Fibroblast of the aortic adventitia (primary cell): ENCODE data around the gene TAS2R31. TPM values are rescaled to one million over a fixed set of nuclear protein-coding genes. Genes with fewer than 3 reads are reported as not detected.
"Not testable (repeated sequence)": the region's sequence is repeated elsewhere in the genome, so short reads cannot be mapped to it uniquely, and the experiment has no call there.

Source experiments
- DNase-seq: peaks from one replicate; pipeline ENCODE4 v3.0.0-alpha.2; 2010; ENCODE audit warnings: low read depth
- H3K4me3 ChIP-seq: 2 replicates; pipeline ENCODE4 v1.5.1; 2011; ENCODE audit warnings: low read depth, mild to moderate bottlenecking, control low read depth, low read length, moderate library complexity
- CTCF ChIP-seq: IDR thresholded peaks from 2 replicates; pipeline ENCODE4 v1.5.1; 2011; ENCODE audit warnings: mild to moderate bottlenecking, low read length, control low read depth, inconsistent platforms; ENCODE audit not compliant: insufficient read depth
- total RNA-seq: library from RNA; depleted of rRNA; stranded (reverse); fragments of >200 nt; gene quantifications from 2 replicates; pipeline ENCODE4 v1.2.3, GENCODE V29; 2012; ENCODE audit warnings: low replicate concordance

TAS2R31 gene
- total RNA-seq, 1 donor, result 6.2 TPM

GRCh38 chr12:11067514-11067913 is 36.3 kb upstream of the TAS2R31 start:
- no peak for TF ChIP-seq CTCF
- DNase-seq, result peak; percentile 74
- no peak overlapping the region for H3K4me3 ChIP-seq

GRCh38 chr12:11062194-11062593 is 31.0 kb upstream of the TAS2R31 start, which contains the start of gene TAS2R46:
TAS2R46 (minus strand) TSS chr12:11062294; CDS start chr12:11062294, 0 bp downstream.
- H3K4me3 ChIP-seq, result not testable (repeated sequence)

GRCh38 chr12:11059784-11060183 is 28.6 kb upstream of the TAS2R31 start:
- no peak for DNase-seq
- TF ChIP-seq CTCF, result no peak
- H3K4me3 ChIP-seq, result no peak overlapping the region

More at GRCh38 chr12:11062194-11062593, 31.0 kb upstream of the TAS2R31 start, which contains the start of gene TAS2R46:
- DNase-seq, result not testable (repeated sequence)

DNA sequence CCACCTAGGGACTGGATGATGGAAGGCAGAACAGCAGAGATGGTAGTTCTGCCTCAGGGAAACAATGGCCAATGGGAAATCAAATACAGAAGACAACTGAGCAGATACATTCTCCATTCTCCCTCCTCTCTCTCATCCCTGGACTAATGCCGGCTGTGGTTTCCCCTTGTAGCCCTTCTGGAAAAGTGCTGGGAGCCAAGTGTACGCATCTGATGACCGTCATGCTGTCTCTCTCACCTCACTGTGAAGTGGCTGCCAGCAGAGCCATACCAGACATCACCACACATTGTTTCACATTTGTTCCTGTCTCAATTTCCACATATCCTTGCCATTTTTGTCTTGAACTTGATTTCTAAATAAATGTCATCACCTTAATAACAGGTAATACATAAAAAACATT is 27.8 kb upstream of the TAS2R31 start:
- no peak overlapping the region for H3K4me3 ChIP-seq
- DNase-seq, result no peak
- no peak for TF ChIP-seq CTCF

GRCh38 chr12:11055306-11055705 is 24.1 kb upstream of the TAS2R31 start:
- H3K4me3 ChIP-seq, result no peak overlapping the region
- DNase-seq, result no peak
- no peak for TF ChIP-seq CTCF

- H3K4me3 ChIP-seq, DNase-seq: not testable (repeated sequence)
Measured at GRCh38 chr12:11049806-11050531, 18.8 kb upstream of the TAS2R31 start.

DNA sequence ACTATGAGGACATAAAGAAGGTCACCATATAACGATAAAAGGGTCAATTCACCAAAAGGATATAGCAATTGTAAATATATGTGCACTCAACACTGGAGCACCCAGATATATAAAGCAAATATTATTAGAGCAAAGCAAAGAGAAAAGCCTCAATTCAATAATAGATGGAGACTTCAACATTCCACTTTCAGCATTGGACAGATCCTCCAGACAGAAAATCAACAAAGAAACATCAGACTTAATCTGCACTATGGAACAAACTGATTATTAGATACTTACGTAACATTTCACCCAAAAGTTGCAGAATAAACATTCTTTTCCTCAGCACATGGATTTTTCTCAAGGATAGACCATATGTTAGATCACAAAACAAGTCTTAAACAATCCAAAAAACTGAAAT is 10.2 kb upstream of the TAS2R31 start:
- not testable (repeated sequence) for DNase-seq, H3K4me3 ChIP-seq

- no peak overlapping the region for H3K4me3 ChIP-seq
- DNase-seq, result no peak
- TF ChIP-seq CTCF, result no peak
Measured at GRCh38 chr12:11040162-11040561, 9.0 kb upstream of the TAS2R31 start.
